Measurements from ENCODE around the gene AP3D1.
"Not testable (repeated sequence)": the region's sequence is repeated elsewhere in the genome, so short reads cannot be mapped to it uniquely, and the experiment has no call there.

The AP3D1 gene

GRCh38 chr19:2089727-2090053 lies 61.7 kb downstream of the AP3D1 start:
- TF ChIP-seq, protein P1, sequence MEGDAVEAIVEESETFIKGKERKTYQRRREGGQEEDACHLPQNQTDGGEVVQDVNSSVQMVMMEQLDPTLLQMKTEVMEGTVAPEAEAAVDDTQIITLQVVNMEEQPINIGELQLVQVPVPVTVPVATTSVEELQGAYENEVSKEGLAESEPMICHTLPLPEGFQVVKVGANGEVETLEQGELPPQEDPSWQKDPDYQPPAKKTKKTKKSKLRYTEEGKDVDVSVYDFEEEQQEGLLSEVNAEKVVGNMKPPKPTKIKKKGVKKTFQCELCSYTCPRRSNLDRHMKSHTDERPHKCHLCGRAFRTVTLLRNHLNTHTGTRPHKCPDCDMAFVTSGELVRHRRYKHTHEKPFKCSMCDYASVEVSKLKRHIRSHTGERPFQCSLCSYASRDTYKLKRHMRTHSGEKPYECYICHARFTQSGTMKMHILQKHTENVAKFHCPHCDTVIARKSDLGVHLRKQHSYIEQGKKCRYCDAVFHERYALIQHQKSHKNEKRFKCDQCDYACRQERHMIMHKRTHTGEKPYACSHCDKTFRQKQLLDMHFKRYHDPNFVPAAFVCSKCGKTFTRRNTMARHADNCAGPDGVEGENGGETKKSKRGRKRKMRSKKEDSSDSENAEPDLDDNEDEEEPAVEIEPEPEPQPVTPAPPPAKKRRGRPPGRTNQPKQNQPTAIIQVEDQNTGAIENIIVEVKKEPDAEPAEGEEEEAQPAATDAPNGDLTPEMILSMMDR (IDR thresholded peaks at IDR 0.05; ENCODE audit: low read depth, low read length): no peak
- TF ChIP-seq EZH2phosphoT487 (IDR thresholded peaks at IDR 0.05; ENCODE audit: low read depth): no peak

GRCh38 chr19:2089001-2089711 lies 62.2 kb downstream of the AP3D1 start:
- Histone ChIP-seq H3K4me2 (ENCODE audit: low read length) (peak overlapping the region; percentile 71), H3K27me3 (ENCODE audit: low read depth, low read length) (no peaks in the 10 kb centered on the region), H2AFZ (ENCODE audit: low read depth, low read length) (no peak overlapping the region), H4K20me1 (ENCODE audit: insufficient read depth, low read length) (no peaks in the 10 kb centered on the region), H3K36me3 (replicated peaks; ENCODE audit: low read depth, low read length) (peaks cover 28% of the 10 kb centered on the region), H3K4me1 (ENCODE audit: low read length) (peaks cover 92% of the 10 kb centered on the region), H3K27ac (ENCODE audit: low read length) (peak overlapping the region; percentile 94), H3K79me2 (ENCODE audit: low read length) (peaks cover 62% of the 10 kb centered on the region), H3K9ac (ENCODE audit: low read length) (peak overlapping the region; percentile 65), H3K9me3 (ENCODE audit: insufficient read depth, low read length) (no peaks in the 10 kb centered on the region), H3K4me3 (ENCODE audit: low read length) (peak overlapping the region; percentile 60)
- TF ChIP-seq, protein P1 (IDR thresholded peaks at IDR 0.05; ENCODE audit: low read depth, low read length): no peak
- no peak for TF ChIP-seq EZH2phosphoT487 (IDR thresholded peaks at IDR 0.05; ENCODE audit: low read depth)

More at GRCh38 chr19:2089727-2090053, 61.7 kb downstream of the AP3D1 start:
- peaks cover 31% of the 10 kb centered on the region for H3K36me3 ChIP-seq (replicated peaks; ENCODE audit: low read depth, low read length)
- no peak overlapping the region for H2AFZ ChIP-seq (ENCODE audit: low read depth, low read length)
- peak overlapping the region; percentile 94 for H3K27ac ChIP-seq (ENCODE audit: low read length)
- H3K4me1 ChIP-seq (ENCODE audit: low read length): peaks cover 94% of the 10 kb centered on the region
- no peaks in the 10 kb centered on the region for H4K20me1 ChIP-seq (ENCODE audit: insufficient read depth, low read length)
- H3K9me3 ChIP-seq (ENCODE audit: insufficient read depth, low read length): no peaks in the 10 kb centered on the region
- H3K4me3 ChIP-seq (ENCODE audit: low read length): peak overlapping the region; percentile 60
- H3K9ac ChIP-seq (ENCODE audit: low read length): peak overlapping the region; percentile 65
- H3K27me3 ChIP-seq (ENCODE audit: low read depth, low read length): no peaks in the 10 kb centered on the region
- peak overlapping the region; percentile 71 for H3K4me2 ChIP-seq (ENCODE audit: low read length)
- H3K79me2 ChIP-seq (ENCODE audit: low read length): peaks cover 62% of the 10 kb centered on the region

DNA sequence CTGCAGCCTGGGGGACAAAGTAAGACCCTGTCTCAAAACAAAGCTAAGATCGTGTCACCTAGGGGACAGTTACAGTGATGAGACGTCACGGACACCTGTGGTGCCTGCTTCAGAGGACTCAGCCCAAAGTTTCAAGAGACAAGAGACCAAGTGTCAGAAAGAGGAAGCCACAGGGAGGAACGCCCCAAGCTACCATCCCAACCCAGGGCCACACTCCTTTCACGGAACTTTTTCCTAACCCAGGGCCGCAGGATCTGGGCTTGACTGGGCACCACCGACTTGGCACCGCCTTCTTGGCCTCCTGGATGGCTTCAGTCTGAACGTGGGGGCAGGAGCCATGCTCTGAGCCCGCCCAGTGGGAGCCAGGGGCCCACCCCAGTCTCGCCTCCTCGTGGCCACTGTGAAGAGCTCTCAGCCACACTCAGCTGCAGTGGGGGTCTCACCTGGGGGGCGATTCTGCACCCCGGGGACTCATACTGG lies 63.7 kb downstream of the AP3D1 start:
- H3K79me2 ChIP-seq (ENCODE audit: low read length): peaks cover 62% of the 10 kb centered on the region
- no peaks in the 10 kb centered on the region for H3K27me3 ChIP-seq (ENCODE audit: low read depth, low read length)
- H2AFZ ChIP-seq (ENCODE audit: low read depth, low read length): no peak overlapping the region
- H3K27ac ChIP-seq (ENCODE audit: low read length): peak overlapping the region; percentile 94
- H3K4me3 ChIP-seq (ENCODE audit: low read length): peak overlapping the region; percentile 88; the same call in 1 of the 2 replicates
- peaks cover 28% of the 10 kb centered on the region for H3K36me3 ChIP-seq (replicated peaks; ENCODE audit: low read depth, low read length)
- TF ChIP-seq EZH2phosphoT487 (IDR thresholded peaks at IDR 0.05; ENCODE audit: low read depth): no peak
- TF ChIP-seq, protein P1 (IDR thresholded peaks at IDR 0.05; ENCODE audit: low read depth, low read length): peak; percentile 52
- no peaks in the 10 kb centered on the region for H3K9me3 ChIP-seq (ENCODE audit: insufficient read depth, low read length)
- peak overlapping the region; percentile 97 for H3K4me2 ChIP-seq (ENCODE audit: low read length)
- H4K20me1 ChIP-seq (ENCODE audit: insufficient read depth, low read length): peaks cover 3% of the 10 kb centered on the region
- peak overlapping the region; percentile 49; the same call in 1 of the 2 replicates for H3K9ac ChIP-seq (ENCODE audit: low read length)
- peaks cover 93% of the 10 kb centered on the region for H3K4me1 ChIP-seq (ENCODE audit: low read length)

- Histone ChIP-seq H3K27ac (ENCODE audit: low read length) (peak overlapping the region; percentile 94), H3K9ac (ENCODE audit: low read length) (peak overlapping the region; percentile 49; the same call in 1 of the 2 replicates), H3K79me2 (ENCODE audit: low read length) (peaks cover 62% of the 10 kb centered on the region), H3K36me3 (replicated peaks; ENCODE audit: low read depth, low read length) (peaks cover 30% of the 10 kb centered on the region), H3K4me2 (ENCODE audit: low read length) (peak overlapping the region; percentile 97), H3K4me1 (ENCODE audit: low read length) (peaks cover 93% of the 10 kb centered on the region), H3K4me3 (ENCODE audit: low read length) (peak overlapping the region; percentile 88; the same call in 1 of the 2 replicates)
- not testable (repeated sequence) for H3K27me3 ChIP-seq (ENCODE audit: low read depth, low read length); H2AFZ ChIP-seq (ENCODE audit: low read depth, low read length); H4K20me1 ChIP-seq (ENCODE audit: insufficient read depth, low read length); H3K9me3 ChIP-seq (ENCODE audit: insufficient read depth, low read length)
These were observed 64.4 kb downstream of the AP3D1 start for GRCh38 chr19:2086695-2087620.

All from OCI-LY3 (cell line).